HG02763 (cell line): ENCODE measurements around the gene CEACAM16.

Experiments
- ATAC-seq: cut with Tn5 transposase; IDR thresholded peaks from one replicate; pipeline ENCODE4 v1.9.1; 2021; ENCODE audit warnings: mild to moderate bottlenecking, moderate library complexity; ENCODE audit not compliant: unreplicated experiment

The CEACAM16 gene

DNA sequence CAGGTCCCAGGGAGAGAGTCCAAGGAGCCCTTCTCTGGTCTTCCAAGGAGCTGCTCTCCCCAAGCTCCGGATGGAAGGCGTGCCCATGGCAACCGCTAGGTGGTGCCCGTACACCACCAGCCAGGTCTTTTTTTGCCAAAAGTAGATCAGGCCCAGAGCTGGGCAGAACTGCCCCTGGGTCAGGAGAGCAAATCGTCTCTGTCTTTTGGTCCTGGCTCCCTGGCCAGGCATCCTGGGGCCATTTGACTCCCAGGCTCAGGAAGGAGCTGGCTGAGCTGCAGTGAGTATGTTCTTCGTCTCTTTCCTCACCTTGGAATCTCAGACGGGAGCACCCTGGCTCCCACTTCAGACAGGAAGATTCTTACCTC lies 25.0 kb downstream of the CEACAM16 start:
- no peak for ATAC-seq

GRCh38 chr19:44725251-44725650 lies 26.3 kb downstream of the CEACAM16 start:
- no peak for ATAC-seq

DNA sequence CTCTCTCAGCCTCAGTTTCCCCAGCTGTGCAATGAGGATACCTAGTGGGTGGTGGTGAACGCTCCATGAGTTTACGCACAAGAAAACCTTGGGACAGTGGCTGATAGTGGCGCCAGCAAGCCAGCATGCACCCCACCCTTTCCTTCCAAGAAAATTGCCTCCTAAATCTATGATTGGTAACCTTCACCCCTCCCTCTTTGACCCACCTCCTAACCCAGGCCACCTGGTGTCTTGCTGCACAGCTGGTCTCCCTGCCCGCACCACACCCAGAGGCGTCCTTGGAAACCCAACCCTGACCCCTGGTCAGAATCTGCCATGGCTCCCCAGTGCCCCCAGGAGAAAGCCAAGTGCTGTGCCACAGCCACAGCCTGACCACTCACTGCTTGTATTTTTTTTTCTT lies 26.7 kb downstream of the CEACAM16 start:
- no peak for ATAC-seq

DNA sequence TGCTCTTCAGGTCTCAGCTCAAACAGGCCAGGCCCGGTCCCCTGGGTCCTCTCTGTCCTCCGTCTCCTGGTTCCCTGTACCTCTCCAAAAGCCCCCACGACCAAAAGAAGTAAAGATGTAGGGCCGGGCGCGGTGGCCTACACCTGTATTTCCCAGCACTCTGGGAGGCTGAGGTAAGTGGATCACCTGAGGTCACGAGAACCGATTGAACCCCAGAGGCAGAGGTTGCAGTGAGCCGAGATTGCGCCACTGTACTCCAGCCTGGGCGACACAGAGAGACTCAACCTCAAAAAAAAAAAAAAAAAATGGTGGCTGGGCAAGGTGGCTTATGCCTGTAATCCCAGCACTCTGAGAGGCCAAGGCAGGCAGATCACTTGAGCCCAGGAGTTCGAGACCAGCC lies 27.5 kb downstream of the CEACAM16 start:
- ATAC-seq = no peak

DNA sequence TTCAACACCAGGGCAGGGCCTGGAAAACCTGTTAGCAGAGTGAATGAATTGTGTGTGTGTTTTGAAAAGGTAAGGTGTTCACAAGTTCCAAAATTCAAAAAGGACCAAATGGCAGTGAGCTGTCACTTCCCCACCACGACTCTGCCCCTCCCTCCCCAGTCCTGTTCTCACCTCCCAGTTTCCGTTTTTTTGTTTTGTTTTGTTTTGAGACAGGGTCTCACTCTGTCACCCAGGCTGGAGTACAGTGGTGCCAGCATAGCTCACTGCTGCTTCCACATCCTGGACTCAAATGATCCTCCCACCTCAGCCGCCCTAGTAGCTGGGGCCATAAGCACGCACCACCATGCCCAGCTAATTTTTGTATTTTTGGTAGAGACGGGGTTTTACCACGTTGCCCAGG lies 29.2 kb downstream of the CEACAM16 start:
- ATAC-seq = no peak

- no peak for ATAC-seq
Observed at GRCh38 chr19:44729516-44730033, 30.6 kb downstream of the CEACAM16 start.

DNA sequence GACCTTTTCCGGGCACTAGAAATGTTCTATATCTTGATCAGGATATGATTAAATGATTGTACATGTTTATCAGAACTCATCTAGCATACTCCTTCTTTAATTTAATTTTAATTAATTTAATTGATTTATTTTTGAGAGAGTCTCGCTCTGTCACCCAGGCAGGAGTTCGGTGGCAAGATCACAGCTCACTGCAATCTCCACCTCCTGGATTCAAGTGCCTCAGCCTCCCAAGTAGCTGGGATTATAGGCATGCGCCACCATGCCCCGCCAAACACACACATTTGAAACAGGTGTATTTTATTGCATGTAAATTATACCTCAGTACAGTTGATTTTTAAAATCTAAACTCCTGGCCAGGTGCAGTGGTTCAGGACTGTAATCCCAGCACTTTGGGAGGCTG lies 32.1 kb downstream of the CEACAM16 start:
- no peak for ATAC-seq

- no peak for ATAC-seq
Observed at GRCh38 chr19:44731622-44732021, 32.7 kb downstream of the CEACAM16 start.

GRCh38 chr19:44732235-44733014 lies 33.5 kb downstream of the CEACAM16 start:
- ATAC-seq = no peak

- no peak for ATAC-seq
Observed at GRCh38 chr19:44734357-44734756, 35.4 kb downstream of the CEACAM16 start.

GRCh38 chr19:44735011-44735410 lies 36.1 kb downstream of the CEACAM16 start:
- no peak for ATAC-seq

DNA sequence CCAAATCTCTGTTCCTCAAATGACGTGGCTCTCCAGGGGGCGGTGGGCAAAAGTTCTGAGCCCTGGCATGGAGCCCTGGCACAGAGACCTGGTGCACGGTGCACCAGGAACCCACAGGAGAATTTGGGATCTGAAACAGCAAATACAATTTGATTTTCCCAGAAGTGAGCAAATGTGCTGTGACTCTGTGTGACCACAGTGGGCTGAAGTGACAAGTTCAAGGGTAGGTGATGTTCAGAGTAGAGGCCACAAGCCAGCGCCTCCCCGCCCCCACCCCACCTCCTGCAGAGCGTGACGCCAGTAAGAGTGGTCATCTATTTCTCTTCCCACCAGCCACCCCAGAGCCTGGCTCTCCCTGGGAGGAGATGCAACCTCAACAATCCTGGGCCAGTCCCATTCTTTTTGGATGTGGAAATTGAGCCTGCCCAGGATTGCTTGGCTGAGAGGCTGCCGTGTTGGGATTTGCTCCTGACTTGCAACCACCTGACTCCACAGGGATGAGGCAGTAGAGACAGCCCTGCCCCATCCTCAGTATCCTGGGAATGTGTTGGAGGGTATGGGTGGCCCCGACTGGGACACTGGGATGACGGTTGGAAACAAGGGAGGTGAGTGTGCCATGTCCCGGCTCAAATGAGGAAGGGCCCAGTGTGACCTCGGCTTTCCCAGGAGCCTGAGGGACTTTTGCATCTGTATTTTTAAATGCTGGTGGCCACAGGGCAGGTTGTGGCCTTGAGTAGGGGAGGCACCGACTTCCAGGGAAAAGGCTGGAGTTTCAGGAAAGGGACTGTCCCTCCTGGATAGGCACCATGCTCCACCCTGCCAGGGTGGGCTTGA lies 38.5 kb downstream of the CEACAM16 start:
- ATAC-seq = no peak

DNA sequence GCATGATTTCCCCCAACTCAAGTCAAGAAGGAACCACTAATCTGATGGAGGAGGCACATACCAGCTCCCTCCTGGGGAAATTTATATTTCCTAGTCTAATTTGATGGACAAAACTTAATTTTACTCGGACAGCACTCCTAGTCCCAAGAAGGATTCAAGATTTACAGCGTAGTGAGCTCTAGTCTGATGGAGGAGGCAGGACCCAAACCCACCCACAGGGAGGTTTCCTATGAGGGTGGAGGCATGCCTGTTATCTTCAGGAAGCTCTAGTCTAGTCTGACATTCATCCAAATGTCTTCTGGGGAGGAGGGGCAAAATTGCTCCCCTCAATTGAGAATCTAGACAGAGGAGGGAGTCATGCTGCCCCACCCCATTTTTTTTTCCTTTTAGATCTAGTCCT lies 39.2 kb downstream of the CEACAM16 start:
- no peak for ATAC-seq

DNA sequence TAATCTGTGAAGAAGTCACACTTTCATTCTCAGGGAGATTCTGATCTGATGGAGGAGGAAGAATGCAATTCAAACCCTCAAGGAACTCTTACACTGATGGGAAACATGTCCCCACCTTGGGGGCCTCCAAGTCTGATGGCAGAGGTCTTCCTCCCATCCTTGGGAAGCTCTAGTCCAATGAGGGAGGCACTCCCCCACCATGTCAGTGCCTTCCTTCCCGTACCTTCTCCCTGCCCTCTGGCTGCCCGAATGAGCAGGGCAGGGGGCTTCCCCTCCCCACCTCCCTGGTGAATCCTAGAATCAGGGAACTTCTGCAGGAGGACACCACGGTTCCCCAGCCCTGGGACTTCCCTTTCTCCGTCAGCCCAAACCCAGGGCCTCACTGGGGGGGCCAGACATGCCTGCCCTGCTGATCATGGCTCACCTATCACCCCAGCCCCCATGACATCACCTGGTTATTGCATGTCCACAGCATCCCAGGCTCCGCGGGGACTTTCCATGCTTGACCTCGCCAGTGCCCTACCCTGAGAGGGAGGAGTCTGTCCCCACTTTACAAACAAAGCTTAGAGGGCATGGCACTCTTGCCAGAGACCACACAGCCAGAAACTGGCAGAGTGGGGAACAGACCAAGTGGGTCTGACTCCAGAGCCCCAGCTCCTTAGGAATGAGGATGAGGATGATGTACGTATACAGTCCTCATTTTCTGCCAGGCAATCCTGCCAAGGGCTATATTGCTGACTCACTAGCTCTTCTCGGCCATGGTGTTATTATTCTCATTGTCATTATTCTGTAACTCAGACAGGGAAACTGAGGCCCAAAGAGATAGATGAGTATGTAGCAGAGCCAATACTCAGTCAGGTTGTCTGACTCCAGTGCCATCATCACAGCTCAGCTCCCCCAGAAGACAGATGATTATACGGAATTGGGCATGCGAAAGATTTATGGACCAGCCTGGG lies 39.9 kb downstream of the CEACAM16 start:
- no peak for ATAC-seq

DNA sequence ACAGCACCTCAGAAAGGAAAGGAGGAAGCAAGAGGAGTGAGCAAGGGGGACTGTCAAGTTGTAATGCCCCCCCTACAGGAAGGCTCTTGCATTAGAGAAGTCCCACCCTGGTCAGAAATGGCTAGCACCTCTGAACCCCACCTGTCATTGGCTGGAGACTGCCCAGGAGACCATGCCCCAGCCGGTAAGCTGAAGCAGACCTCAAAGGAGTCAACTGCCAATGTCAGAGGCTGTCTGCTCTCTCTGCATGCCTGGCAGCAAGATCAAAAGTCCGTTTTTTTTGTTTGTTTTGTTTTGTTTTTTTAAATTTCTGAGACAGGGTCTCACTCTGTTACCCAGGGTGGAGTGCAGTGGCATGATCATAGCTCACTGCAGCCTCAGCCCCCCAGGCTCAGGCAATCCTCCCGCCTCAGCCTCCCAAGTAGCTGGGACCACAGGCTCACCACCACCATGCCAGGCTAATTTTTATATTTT lies 41.4 kb downstream of the CEACAM16 start:
- no peak for ATAC-seq

GRCh38 chr19:44741258-44741731 lies 42.3 kb downstream of the CEACAM16 start:
- no peak for ATAC-seq

- no peak for ATAC-seq
Observed at GRCh38 chr19:44741841-44742329, 42.9 kb downstream of the CEACAM16 start.

DNA sequence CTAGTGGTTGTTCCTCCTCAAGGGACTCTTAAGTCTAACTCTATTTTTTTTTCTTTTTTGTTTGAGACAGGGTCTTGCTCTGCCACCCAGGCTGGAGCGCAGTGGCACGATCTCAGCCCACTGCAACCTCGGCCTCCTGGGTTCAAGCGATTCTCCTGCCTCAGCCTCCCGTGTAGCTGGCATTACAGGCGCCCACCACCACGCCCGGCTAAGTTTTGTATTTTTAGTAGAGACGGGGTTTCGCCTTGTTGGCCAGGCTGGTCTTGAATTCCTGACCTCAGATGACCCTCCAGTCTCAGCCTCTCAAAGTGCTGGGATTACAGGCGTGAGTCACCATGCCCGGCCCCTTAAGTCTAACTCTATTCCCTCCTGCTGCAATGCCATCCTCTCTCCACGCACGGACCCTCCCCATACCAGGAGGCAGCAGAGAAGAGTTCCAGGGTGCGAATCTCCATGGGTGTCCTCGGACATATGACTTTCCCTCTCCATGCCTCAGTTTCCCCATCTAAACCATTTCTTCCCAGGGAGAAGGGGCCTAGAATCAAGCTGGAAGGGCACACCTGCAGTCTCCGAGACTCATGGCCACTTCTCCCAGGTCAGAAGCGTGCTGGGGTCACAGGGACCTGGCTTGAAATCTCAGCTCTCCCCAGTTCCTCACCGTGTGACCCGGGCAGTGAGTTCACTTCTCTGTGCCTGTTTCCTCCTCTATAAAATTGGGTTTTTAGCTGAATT lies 43.5 kb downstream of the CEACAM16 start:
- no peak for ATAC-seq

DNA sequence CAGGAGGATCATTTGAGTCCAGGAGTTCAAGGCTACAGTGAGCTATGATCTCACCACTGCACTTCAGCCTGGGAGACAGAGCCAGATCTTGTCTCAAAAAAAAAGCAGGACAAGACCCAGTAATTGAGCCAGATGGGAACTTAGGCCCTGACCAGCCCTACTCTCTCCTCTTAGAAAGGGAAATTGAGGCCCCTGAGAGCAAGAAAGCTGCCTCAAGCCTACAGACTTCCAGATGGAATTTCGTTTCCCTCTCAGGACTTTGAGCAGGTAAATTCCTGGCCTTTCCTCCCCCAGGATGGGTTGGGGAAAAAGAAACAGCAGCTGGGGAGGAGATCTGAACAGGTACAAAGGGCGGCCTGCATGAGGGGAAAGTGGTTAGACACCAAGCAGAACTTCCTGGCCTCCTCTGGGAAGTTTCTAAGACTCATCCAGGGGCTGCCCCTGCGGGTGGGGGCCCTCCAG lies 46.0 kb downstream of the CEACAM16 start:
- no peak for ATAC-seq
